HEK293T (cell line): Measurements from ENCODE around the gene IDI2.

Experiments used
- BHLHE40 ChIP-seq: fragments of 450-650 bp; IDR thresholded peaks from 2 replicates; pipeline ENCODE4 v1.6.1; 2016; ENCODE audit warnings: mild to moderate bottlenecking, moderate library complexity, borderline replicate concordance
- CTBP1 ChIP-seq: fragments of 450-650 bp; IDR thresholded peaks from 2 replicates; pipeline ENCODE4 v1.6.1; 2016; ENCODE audit warnings: borderline replicate concordance
- ELF4 ChIP-seq: fragments of 450-650 bp; IDR thresholded peaks from 2 replicates; pipeline ENCODE4 v1.6.1; 2017; ENCODE audit warnings: antibody characterized with exemption
- FOXA1 ChIP-seq: fragments of 450-650 bp; IDR thresholded peaks from 2 replicates; pipeline ENCODE4 v1.6.1; 2016; ENCODE audit warnings: mild to moderate bottlenecking
- FOXK2 ChIP-seq: fragments of 450-650 bp; IDR thresholded peaks from 2 replicates; pipeline ENCODE4 v1.6.1; 2016; ENCODE audit warnings: mild to moderate bottlenecking
- PKNOX1 ChIP-seq: fragments of 450-650 bp; IDR thresholded peaks from 2 replicates; pipeline ENCODE4 v1.6.1; 2016
- SP1 ChIP-seq: fragments of 450-650 bp; IDR thresholded peaks from 2 replicates; pipeline ENCODE4 v1.6.1; 2017

GRCh38 chr10:1048349-1048731, 22.7 kb upstream of the IDI2 start:
- no peak for TF ChIP-seq BHLHE40
- no peak for TF ChIP-seq FOXK2
- TF ChIP-seq PKNOX1: no peak
- TF ChIP-seq ELF4: no peak; the same call in 1 of the 2 replicates
- TF ChIP-seq FOXA1: no peak
- no peak for TF ChIP-seq SP1
- TF ChIP-seq CTBP1: no peak
